GM18873 (cell line): ENCODE data around the gene XRCC5.

Source experiments
- ATAC-seq: cut with Tn5 transposase; IDR thresholded peaks from one replicate; pipeline ENCODE4 v1.9.1; 2021; ENCODE audit warnings: mild to moderate bottlenecking, moderate library complexity, moderate number of reproducible peaks; ENCODE audit not compliant: unreplicated experiment, low FRiP score

XRCC5 gene

DNA sequence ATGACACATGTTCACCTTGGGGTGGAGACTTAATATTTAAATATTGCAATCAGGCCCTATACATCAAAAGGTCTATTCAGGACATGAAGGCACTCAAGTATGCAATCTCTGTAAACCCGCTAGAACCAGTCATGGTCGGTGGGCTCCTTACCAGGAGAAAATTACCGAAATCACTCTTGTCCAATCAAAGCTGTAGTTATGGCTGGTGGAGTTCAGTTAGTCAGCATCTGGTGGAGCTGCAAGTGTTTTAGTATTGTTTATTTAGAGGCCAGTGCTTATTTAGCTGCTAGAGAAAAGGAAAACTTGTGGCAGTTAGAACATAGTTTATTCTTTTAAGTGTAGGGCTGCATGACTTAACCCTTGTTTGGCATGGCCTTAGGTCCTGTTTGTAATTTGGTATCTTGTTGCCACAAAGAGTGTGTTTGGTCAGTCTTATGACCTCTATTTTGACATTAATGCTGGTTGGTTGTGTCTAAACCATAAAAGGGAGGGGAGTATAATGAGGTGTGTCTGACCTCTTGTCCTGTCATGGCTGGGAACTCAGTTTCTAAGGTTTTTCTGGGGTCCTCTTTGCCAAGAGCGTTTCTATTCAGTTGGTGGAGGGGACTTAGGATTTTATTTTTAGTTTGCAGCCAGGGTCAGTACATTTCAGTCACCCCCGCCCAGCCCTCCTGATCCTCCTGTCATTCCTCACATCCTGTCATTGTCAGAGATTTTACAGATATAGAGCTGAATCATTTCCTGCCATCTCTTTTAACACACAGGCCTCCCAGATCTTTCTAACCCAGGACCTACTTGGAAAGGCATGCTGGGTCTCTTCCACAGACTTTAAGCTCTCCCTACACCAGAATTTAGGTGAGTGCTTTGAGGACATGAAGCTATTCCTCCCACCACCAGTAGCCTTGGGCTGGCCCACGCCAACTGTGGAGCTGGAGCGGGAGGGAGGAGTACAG is 108.1 kb downstream of the XRCC5 start:
- ATAC-seq, result no peak

GRCh38 chr2:216217904-216218260 is 108.7 kb downstream of the XRCC5 start:
- peak; percentile 42 for ATAC-seq

- no peak for ATAC-seq
These were observed 110.7 kb downstream of the XRCC5 start for GRCh38 chr2:216219861-216220260.

DNA sequence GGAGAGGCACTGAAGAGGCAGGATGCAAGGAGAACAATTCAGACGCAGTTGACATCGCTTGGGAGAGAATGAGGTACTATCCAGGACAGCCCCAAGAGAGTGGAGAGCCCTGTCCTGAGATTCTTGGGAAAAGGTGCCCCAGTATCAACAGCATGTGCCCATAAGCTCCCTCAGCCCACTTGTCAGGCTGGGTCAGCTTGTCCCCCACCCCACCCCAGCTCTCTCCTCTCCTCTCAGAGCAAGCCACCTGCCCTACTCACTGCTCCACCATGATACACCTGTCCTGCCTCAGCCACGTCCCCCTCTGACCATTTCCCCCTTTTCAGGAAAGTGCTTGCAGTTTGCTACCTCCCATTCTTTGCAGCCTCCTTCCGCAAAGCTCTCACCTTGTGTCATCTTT is 111.8 kb downstream of the XRCC5 start:
- no peak for ATAC-seq

DNA sequence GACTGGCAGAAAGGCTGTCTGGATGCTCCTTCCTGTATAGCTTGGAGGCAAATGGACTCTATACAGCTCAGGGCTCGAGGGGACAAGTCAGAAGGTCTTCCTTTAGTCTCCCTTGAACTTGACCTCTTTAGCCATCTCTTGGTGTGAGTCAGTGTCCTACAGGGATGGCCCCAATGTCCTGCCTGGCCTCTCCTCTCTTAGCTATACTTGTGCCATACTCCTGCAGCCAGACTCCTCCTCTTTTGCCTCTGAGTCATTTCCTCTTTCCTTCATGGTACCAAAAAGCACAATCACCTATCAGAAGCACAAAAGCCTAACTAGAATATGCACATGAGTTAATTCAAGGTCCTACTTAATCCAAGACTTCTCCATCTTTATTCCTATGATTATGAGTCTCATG is 112.7 kb downstream of the XRCC5 start:
- ATAC-seq, result no peak

GRCh38 chr2:216222650-216223352 is 113.7 kb downstream of the XRCC5 start:
- peak; percentile 61 for ATAC-seq

DNA sequence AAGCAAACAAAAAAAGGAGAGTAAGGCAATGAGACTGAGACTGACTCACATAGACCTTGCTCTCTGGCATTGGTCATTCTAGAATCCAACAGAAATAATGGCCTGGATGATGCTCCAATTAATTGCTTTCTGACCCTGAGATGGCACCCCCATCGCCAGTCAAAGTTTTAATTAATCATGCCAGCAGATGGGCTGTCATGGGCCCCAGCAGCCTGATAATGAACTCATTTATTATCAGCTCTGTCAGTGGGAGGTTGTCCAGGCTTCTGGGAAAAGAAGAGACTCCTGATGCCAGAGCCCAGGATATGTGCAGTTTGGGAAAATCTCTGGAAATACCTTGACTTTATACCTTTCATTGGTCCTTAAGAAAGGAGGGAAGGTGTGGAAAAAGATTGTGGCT is 115.2 kb downstream of the XRCC5 start:
- no peak for ATAC-seq

DNA sequence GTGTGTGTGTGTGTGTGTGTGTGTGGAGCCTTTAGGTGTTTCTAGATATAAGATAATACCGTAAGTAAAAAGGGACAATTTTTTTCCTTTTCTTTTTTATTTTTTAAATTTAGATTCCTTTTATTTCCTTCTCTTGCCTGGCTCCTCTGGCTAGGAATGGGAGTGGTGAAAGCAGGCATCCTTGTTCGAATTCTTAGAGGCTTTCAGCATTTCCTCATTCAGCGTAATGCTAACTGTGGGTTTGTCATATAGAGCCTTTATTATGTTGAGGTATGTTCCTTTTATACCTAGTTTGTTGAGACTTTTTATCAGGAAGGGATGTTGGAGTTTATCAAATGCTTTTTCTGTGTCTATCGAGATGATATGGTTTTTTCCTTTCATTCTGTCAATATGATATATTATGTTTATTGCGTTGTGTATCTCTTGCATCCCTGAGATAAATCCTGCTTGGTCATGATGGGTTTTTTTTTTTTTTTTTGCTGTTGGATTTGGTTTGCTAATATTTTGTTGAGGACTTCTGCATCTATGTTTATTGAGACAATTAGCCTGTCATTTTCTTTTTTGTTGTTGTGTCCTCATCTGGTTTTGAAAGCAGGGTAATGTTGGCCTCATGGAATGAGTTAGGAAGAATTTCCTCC is 120.2 kb downstream of the XRCC5 start:
- ATAC-seq, result no peak

DNA sequence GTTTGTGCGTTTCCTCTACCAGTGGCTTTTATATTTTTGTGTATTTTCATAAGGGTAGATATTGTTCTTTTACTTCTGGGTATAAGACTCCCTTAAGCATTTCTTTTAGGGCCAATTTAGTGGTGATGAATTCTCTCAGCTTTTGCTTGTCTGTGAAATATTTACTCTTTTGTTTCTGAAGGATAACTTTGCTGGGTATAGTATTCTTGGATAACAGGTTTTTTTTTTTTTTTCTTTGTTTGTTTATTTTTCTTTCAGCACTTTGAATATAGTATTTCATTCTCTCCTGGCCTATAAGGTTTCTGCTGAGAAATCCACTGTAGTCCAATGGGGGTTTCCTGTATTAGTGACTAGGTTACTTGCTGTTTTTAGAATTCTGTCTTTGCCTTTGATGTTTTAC is 122.7 kb downstream of the XRCC5 start:
- no peak for ATAC-seq

DNA sequence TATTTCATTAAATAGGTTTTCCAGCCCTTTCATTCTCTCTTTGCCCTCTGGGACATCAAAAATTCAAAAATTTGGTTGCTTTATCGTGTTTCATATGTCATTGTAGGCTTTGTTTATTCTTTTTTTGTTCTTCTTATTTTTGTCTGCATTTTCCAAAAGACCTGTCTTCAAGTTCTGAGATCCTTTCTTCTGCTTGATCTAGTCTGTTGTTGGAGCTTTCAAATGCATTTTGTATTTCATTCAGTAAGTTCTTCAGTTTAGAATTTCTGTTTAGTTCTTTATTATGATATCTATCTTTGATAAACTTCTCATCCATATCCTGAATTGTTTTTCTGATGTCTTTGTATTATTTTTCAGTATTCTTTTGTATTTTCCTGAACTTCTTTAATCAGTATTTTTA is 123.6 kb downstream of the XRCC5 start:
- ATAC-seq, result no peak

DNA sequence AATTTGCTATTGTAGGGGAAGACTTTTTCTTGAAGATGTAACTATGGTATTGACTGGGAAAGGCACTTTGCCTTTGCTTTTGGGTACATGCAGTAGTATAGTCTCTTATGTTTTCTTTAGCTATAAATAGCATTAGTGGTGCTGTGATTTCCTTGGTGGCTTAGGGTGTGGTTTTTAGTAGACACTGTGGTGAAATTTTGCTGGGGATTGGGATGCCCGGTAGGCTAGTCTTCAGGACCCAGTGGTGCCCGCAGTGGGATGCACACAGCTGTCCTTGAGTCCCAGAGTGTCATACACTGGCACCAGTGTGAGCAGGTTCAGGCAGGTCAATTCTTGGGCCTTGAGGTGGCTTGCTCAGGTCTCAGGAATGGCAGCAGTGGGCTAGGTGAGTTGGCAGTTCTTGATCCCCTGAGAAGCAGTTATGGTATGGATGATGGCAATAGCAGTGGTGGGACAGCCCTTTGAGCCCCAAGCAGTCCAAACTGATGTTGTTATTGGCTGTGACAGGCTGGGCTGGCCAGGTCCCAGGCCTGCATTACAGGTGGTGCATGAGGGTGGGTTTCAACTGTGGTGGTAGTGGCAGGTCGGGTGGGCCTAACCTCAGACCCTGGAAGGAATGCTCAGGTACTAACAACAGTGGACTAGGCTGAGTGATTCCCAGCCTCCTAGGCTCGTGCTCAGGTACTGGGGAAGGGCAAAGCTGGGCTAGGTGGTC is 124.3 kb downstream of the XRCC5 start:
- ATAC-seq, result no peak

DNA sequence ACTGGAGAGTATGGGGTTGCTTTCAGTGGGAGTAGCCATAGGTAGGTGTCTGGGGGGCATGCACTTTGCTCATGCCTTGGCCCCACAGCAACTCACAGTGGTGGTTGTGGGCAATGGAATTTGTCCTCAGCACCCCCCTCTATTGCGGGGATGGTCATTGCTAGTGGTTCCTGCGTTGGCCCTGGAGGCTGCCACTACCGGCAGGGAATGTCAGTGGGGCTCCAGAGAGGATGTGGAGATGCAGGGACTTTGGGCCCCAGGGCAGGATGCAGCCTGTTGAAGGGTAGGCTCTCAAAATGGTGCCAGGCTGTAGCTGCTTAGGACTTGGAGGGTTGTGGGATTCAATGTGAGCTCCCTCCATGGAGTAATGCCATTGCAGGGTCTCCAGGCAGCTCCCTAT is 125.0 kb downstream of the XRCC5 start:
- no peak for ATAC-seq

- ATAC-seq, result no peak
These were observed 126.3 kb downstream of the XRCC5 start for GRCh38 chr2:216235462-216235861.

DNA sequence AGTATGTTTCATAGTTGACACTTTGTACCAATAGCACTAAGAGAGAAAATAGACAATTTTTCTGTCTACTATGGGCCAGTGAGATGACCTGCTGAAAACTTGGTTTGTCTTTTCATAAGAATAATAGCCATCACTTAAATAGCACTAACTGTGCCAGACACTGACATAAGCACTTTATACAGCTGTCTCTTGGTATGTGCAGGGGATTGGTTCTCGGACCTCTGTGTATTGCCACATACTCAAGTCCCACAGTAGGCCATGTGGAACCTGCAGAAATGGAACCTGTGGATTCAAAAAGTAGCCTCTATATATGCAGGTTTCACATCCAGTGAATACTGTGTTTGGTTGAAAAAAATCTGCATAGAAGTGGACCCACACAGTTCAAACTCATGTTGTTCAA is 126.7 kb downstream of the XRCC5 start:
- ATAC-seq, result no peak

GRCh38 chr2:216236486-216236885 is 127.3 kb downstream of the XRCC5 start:
- ATAC-seq, result no peak

GRCh38 chr2:216242365-216242764 is 133.2 kb downstream of the XRCC5 start:
- ATAC-seq, result no peak

- no peak for ATAC-seq
These were observed 133.9 kb downstream of the XRCC5 start for GRCh38 chr2:216243026-216243425.

DNA sequence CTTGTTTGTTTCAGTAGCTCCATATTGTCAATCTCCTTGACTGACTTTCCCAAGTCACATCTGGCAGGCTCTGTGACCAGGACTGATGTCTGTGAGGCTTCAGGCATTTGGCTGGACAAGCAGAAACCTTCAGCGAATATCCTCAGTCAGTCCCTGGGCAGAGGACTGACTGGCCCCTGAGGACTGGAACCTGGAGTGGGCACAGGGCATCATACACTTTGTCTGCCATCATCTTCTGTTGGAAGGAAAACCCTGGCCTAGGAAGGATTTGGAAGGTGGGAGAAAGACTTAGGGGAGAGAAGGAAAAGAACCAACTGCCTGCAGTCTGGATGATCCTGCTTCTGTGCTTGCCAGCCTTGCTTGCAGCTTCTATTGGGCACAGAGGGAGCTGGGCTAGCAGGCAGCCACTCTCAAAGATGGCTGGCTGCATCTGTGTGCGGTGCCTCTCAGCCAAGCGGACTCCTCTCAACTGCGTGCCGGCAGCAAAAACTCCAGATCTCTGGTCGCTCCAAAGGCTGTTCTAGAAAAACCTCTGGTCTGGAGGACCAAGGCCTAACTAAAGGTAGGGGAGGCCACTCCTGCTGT is 136.3 kb downstream of the XRCC5 start:
- no peak for ATAC-seq

GRCh38 chr2:216246766-216247165 is 137.6 kb downstream of the XRCC5 start:
- no peak for ATAC-seq
